Head of caudate nucleus (tissue), 42 donors: ENCODE data around the gene CCDC8.
"Not testable (repeated sequence)": the region's sequence is repeated elsewhere in the genome, so short reads cannot be mapped to it uniquely, and the experiment has no call there.

Experiments used
- DNase-seq, 42 donors: peaks; one replicate each; pipeline versions ENCODE4 v3.0.0 to v3.0.0-alpha.2; 2020 to 2021; ENCODE audit warnings: mixed read lengths in 7 of 42
- intact Hi-C: fragments of 100-400 bp; cut with DNase I; formaldehyde crosslinking; loops from one replicate; pipeline ENCODE4 v1.15.0; 2022

The CCDC8 gene

DNA sequence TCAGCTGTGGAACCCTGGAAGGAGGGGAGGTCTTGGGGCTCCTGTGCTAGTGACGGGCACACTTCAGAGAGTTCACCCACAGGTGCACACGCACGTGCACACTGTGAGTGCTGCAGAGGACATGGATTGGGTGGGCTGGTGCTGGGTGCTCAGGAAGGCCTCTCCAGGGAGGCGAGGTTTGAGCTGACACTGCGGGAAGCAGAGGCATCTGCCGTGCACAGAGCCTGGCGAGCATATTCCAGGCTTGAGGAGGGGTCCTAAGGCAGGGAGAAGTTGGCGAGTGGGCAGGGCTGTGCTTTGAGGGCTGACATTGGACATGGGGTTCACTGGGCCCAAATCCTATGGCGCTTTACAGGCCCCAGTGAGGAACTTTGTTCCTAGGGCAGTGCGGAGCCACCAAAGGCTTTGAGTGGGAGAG, 25.6 kb downstream of the CCDC8 start:
- intact Hi-C loops, result no loop called here
- DNase-seq, result no peak

- DNase-seq, result peak in 4 of 42 donors; percentile 3 to 26 (median 18)
Observed at GRCh38 chr19:46386996-46387712, 26.2 kb downstream of the CCDC8 start.

DNA sequence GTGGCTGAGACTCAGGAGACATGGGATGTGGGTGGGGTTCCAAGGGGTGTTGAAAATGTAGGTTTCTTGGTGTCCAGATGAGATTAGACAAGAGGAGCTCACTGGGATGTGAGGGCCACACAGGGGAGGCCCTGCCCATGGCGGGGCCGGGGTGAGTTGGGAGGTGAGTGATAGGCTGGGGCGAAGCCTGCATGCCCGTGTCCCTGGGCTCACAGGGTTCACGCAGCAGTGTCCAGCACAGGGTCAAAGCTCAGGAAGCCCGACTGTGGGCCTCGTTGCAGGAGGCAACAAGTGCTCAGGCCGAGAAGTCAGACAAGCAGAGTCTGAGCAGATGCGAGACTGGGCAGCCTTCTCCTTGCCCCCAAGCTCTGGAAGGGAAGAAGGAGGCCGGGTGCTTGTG, 27.2 kb downstream of the CCDC8 start:
- intact Hi-C loops, result no loop called here
- peak in 3 of 42 donors; percentile 9 to 23 (median 11) for DNase-seq

More at GRCh38 chr19:46386996-46387712, 26.2 kb downstream of the CCDC8 start:
- intact Hi-C loops, result no loop called here

DNA sequence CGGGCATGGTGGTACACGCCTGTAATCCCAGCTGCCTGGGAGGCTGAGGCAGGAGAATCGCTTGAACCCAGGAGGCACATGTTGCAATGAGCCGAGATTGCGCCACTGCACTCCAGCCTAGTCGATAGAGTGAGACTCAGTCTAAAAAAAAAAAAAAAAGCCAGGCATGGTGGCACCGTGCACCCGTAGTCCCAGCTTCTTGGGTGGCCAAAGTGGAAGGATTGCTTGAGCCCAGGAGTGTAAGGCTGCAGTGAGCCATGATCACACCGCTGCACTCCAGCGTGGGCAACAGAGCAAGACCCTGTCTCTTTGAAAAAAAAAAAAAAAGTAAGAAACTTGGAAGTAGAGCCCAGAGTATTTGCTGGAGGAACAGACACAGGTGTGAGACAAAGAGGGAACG, 27.7 kb downstream of the CCDC8 start:
- intact Hi-C loops, result no loop called here
- peak in 3 of 42 donors; percentile 8 to 19 (median 14) for DNase-seq

- DNase-seq, result peak in 5 of 42 donors; percentile 5 to 30 (median 12)
- intact Hi-C loops, result no loop called here
Observed at GRCh38 chr19:46384396-46384795, 29.0 kb downstream of the CCDC8 start.

DNA sequence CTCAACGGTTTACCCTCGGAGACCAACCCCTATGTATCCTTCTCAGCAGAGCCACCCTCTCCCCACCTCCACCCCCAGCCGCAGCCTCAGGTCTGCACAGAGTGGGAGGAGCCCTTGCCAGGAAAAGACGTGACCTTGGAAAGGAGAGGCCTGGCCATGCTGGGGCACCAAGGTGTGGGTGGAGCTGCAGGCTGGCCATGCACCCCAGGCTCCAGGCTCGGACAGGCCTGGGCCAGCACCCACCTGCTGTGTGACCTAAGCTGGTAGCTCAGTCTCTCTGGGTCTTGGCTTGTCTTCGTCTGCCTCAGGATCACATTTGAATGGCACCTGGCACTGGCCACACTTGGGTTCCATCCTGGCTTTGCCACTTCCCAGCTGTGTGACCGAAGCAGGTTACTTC, 29.5 kb downstream of the CCDC8 start:
- peak in 5 of 42 donors; percentile 2 to 15 (median 3) for DNase-seq
- intact Hi-C loops, result no loop called here

- intact Hi-C loops, result no loop called here
Observed at GRCh38 chr19:46383171-46383815, 30.1 kb downstream of the CCDC8 start.

DNA sequence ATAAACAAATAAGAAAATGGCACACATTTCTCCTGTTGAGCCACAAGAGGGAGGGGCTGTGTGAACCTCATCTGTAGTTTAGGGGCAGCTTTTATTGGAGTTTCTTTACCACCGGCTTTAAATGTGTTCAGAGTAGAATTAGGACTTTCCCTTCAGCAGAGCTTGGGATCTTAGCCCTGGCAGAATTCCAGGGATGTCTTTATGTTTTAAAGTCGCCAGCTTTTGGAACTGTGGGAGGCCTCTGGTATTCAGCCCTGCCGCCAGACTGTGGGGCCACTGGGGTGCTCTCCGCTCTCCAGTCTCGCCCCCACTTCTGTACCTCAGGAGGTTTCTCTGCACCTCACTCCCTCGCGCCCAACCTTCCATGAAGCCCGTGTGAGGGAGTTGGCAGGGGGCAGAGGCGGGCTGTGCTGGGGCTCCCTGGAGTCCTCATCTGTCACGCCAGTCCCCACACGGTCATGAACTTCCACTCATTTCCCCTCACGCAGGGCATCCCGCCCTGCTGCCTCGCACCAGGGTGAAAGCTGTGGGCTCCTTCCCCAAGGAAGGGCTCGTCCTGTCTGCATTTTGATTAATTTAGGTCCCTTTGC, 31.5 kb downstream of the CCDC8 start:
- intact Hi-C loops, result no loop called here

More at GRCh38 chr19:46383171-46383815, 30.1 kb downstream of the CCDC8 start:
- peak in 2 of 42 donors; percentile 22 to 29 for DNase-seq

GRCh38 chr19:46381346-46381745, 32.0 kb downstream of the CCDC8 start:
- intact Hi-C loops, result no loop called here
- peak in 2 of 42 donors; percentile 12 to 24 for DNase-seq

More for the DNA sequence above, 31.5 kb downstream of the CCDC8 start:
- peak in 4 of 42 donors; percentile 2 to 21 (median 6) for DNase-seq

DNA sequence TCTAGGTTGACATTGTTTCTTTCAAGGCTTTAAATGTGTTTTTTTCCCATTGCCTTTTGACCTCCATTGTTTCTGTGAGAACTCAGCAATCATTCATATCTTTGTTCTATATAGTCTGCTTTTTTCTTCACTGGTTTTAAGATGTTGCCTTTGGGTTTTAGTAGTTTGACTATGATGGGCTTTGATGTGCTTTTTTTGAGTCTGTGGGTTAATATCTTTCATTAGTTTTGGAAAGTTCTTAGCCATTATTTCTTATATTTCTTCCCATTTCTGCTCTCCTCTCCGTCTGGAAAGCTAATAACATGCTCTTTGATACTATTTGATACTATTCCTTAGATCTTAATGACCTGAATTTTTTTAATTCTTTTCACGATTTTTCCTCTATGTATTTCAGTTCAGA, 32.7 kb downstream of the CCDC8 start:
- intact Hi-C loops, result no loop called here
- no peak for DNase-seq

DNA sequence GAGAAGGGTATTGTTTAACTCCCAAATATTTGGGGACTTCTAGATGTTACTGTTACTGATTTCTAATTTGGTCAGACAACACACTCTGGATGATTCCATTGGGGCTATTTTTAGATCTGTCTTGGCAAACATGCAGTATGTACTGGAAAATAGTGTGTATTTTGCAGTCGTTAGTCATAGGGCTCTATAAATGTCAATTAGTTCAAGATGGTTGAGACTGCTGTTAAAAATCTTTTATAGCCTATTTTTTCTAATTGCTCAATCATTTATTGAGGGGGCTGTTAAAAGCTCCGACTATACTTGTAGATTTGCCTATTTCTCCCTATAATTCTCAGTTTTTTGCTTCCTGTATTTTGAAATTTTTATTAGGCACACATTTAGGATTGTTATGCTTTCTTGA, 35.1 kb downstream of the CCDC8 start:
- no peak for DNase-seq
- intact Hi-C loops, result no loop called here

DNA sequence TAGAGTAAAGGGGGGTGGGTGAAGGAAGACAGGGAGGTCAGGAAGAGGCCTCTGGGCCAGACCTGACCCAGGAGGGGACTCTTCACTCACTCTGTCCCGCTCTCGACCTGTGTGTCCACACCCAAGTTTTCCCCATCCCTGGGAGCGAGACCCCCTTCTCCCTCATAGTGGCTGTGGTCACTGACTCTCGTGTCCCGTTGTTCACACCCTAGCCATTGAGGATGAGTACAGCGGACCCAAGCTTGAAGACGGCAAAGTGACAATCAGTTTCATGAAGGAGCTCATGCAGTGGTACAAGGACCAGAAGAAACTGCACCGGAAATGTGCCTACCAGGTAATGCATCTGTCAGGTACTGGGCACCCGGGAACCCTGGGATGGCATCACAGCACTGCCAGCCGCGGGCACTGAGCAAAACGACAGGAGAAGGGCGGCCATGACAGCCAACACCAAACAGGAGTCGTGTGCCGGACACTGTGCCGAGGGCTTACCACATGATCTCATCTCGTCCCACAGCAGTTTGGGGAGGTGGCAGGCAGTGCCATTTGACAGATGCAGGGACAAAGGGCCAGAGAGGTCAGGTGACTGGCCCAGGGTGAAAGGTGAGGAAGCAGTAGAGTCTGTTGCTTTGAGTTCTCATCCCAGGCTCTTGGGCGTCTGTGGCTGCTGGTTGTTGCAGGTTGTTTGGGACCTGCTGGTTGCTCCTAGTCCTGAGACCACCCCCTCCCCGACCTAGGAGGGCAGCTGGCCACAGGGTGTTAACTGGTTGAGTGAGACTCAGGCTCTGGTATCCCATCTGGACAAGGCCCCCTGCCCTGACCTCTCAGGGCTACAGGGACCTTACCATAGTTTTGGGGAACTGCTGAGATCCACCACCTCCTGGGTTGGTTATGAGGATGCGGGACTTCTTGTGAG, 36.9 kb downstream of the CCDC8 start:
- intact Hi-C loops, result no loop called here
- DNase-seq, result peak in 5 of 42 donors; percentile 5 to 21 (median 18)

DNA sequence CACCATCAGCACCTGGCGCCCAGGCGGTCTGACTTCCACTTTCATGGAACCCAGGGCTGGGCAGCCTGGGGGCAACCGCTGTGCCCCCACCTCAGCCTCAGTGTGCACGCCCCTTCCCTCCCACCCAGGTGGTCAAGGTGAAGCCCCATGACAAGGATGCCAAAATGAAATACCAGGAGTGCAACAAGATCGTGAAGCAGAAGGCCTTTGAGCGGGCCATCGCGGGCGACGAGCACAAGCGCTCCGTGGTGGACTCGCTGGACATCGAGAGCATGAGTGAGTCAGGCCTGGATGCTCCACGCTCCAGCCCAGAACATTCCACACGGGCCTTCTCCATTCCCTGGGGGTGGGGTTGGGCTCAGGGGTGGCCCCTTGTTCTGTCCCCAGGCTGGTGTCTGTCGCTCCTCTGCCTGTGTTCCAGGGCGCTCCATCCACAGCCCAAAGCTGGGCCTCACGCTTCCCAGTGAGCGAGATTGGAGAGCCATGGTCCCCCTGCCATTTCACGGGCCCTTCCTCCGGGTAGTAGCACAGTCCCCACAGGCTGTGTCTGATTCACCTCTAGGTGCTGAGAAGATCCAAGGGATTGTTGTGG, 37.8 kb downstream of the CCDC8 start:
- intact Hi-C loops, result not testable (repeated sequence)
- DNase-seq, result peak in 5 of 42 donors; percentile 10 to 28 (median 18)

DNA sequence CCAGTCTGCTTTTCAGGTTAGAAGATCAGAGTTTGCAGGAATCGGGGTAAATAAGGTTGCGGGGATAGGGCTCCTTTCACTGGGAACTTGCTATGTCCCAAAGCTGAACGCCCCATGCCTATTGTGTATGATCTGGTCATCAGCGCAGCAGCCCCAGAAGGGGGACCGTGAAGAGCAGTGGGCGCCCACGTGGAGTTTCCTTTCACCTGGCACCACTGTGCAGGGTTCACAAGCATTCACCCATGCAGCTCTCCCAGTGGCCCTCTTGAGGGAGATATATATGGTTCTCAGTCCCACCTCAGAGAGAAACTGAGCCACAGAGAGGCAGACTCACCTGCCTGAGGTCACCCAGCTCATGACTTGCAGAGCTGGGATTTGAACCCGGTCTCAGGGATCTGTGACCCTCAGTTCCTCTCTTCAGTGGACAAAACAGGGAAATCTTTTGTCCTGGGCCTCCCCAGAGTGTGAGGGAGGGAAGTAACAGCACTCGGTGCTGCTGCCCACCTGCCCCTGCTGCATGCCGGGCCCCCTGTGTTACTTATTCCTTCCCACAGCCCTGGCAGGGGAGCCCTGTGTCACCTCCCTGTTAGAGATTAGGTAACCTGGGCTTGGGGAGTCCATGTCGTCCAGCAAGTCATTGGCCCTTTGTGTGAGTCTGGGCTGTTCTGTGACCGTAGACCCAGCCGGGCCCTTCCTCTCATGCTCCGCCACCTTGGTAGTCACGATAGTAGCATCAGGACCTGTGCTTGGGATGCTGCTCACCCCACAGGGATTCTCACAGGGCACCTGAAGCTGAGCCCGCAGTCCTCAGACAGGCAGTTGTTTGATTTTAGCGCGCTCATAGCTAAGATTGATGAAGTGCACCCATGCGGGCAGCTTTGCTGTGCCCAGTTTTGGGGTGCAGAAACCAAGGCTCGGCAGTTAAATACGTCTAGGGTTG, 38.6 kb downstream of the CCDC8 start:
- intact Hi-C loops, result no loop called here
- peak in 5 of 42 donors; percentile 4 to 29 (median 10) for DNase-seq

- intact Hi-C loops, result no loop called here
- peak in 21 of 42 donors; percentile 14 to 76 (median 37) for DNase-seq
Observed at GRCh38 chr19:46373491-46374359, 39.6 kb downstream of the CCDC8 start.

DNA sequence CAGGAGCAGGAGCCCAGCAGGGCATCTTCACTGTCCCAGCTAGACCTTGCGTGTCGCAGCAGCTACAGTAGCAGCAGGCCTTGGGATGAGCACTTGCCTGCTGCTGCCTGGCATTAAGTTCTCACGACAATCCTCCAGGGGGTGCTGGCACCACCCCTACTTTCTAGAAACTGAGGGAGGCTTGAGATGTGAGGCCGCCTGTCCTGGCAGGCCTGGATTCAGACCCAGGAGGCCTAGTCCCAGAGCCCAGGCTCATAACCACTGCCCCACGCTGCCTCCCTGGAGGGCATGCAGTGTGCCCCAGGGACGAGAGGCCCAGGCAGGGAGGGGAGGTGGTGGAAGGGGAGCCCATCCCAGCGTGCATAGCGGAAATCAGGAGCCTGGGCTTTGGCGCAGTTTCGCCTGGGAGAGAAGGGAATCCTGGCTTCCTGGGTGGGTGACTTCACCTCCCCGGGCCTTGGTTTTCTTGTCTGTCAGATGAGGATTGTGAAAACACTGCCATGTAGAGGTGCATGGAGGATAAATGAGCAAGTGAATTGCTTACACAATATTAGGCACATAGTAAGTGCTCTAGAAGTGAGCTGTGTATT, 40.4 kb downstream of the CCDC8 start:
- peak in 4 of 42 donors; percentile 17 to 32 (median 28) for DNase-seq
- intact Hi-C loops, result no loop called here
